Mesendoderm (in vitro differentiated cells): ENCODE results near the gene LAMB1.

Experiments
- DNase-seq: peaks from one replicate; pipeline ENCODE4 v3.0.0; 2013
- H2AK5ac ChIP-seq: 2 replicates; pipeline ENCODE4 v1.6.1; 2013; ENCODE audit warnings: low read length, inconsistent platforms
- H2BK120ac ChIP-seq: 2 replicates; pipeline ENCODE4 v1.6.1; 2013; ENCODE audit warnings: low read depth, mild to moderate bottlenecking, low read length, moderate library complexity, mixed read lengths
- H2BK15ac ChIP-seq: replicated peaks from 2 replicates; pipeline ENCODE4 v1.6.1; 2013; ENCODE audit warnings: low read depth, mild to moderate bottlenecking, moderate library complexity
- H2BK5ac ChIP-seq: 2 replicates; pipeline ENCODE4 v1.6.1; 2013; ENCODE audit warnings: low read length, inconsistent platforms
- H3K18ac ChIP-seq: 2 replicates; pipeline ENCODE4 v1.6.1; 2013; ENCODE audit warnings: mild to moderate bottlenecking, low read length, mixed read lengths
- H3K23ac ChIP-seq: one replicate; pipeline ENCODE4 v1.6.1; 2013; ENCODE audit warnings: low read length
- H3K27ac ChIP-seq: 2 replicates; pipeline ENCODE4 v1.5.1; 2013; ENCODE audit warnings: low read depth, mild to moderate bottlenecking, inconsistent platforms, low read length, moderate library complexity
- H3K27me3 ChIP-seq: 2 replicates; pipeline ENCODE4 v1.6.1; 2013; ENCODE audit warnings: low read length, control low read depth, mild to moderate bottlenecking, inconsistent platforms; ENCODE audit not compliant: insufficient read depth, poor library complexity
- H3K36me3 ChIP-seq: 2 replicates; pipeline ENCODE4 v1.6.1; 2013; ENCODE audit warnings: low read length, inconsistent platforms; ENCODE audit not compliant: control insufficient read depth, insufficient read depth
- H3K4ac ChIP-seq: one replicate; pipeline ENCODE4 v1.6.1; 2013; ENCODE audit warnings: low read depth, mild to moderate bottlenecking, low read length, moderate library complexity
- H3K4me1 ChIP-seq: 2 replicates; pipeline ENCODE4 v1.6.1; 2013; ENCODE audit warnings: low read depth, low read length, inconsistent platforms; ENCODE audit not compliant: control insufficient read depth
- H3K4me2 ChIP-seq: 2 replicates; pipeline ENCODE4 v1.6.1; 2013; ENCODE audit warnings: low read length
- H3K4me3 ChIP-seq: 2 replicates; pipeline ENCODE4 v1.5.1; 2013; ENCODE audit warnings: mild to moderate bottlenecking, low read length
- H3K56ac ChIP-seq: one replicate; pipeline ENCODE4 v1.6.1; 2013; ENCODE audit warnings: low read length
- H3K79me1 ChIP-seq: 2 replicates; pipeline ENCODE4 v1.6.1; 2013; ENCODE audit warnings: low read length, inconsistent platforms
- H3K79me2 ChIP-seq: 2 replicates; pipeline ENCODE4 v1.6.1; 2013; ENCODE audit warnings: mild to moderate bottlenecking, low read length; ENCODE audit not compliant: control insufficient read depth, insufficient read depth
- H3K9ac ChIP-seq: 2 replicates; pipeline ENCODE4 v1.6.1; 2013; ENCODE audit warnings: low read length, inconsistent platforms
- H4K5ac ChIP-seq: one replicate; pipeline ENCODE4 v1.6.1; 2013; ENCODE audit warnings: low read length
- H4K8ac ChIP-seq: one replicate; pipeline ENCODE4 v1.6.1; 2013; ENCODE audit warnings: low read depth, mild to moderate bottlenecking, control low read depth, low read length, moderate library complexity
- WGBS: extraction: QIAGEN DNeasy Blood & Tissue Kit; methylation state at CpG from one replicate; pipeline ENCODE4 v1.1.7; 2013; ENCODE audit warnings: low lambda C conversion rate, missing lambda C conversion rate; ENCODE audit not compliant: insufficient coverage; ENCODE audit errors: extremely low coverage; 5-methylcytosine and 5-hydroxymethylcytosine counted together

LAMB1 gene

GRCh38 chr7:108045669-108046068 is 42.7 kb upstream of the LAMB1 start:
- no peaks in the 10 kb centered on the region for H3K79me2 ChIP-seq
- H4K5ac ChIP-seq: no peak overlapping the region
- no peak overlapping the region for H3K27ac ChIP-seq
- H3K79me1 ChIP-seq: no peaks in the 10 kb centered on the region
- no peak overlapping the region for H3K4me3 ChIP-seq
- no peak overlapping the region for H2BK5ac ChIP-seq
- no peak overlapping the region for H2AK5ac ChIP-seq
- no peak overlapping the region for H3K23ac ChIP-seq
- DNase-seq: no peak
- no peak overlapping the region for H2BK15ac ChIP-seq
- no peak overlapping the region for H3K9ac ChIP-seq
- H3K18ac ChIP-seq: no peak overlapping the region
- WGBS: no CpG with 5 or more reads among the region's 1 CpG
- no peak overlapping the region for H3K4ac ChIP-seq
- H2BK120ac ChIP-seq: no peak overlapping the region
- H3K4me1 ChIP-seq: no peaks in the 10 kb centered on the region
- H3K27me3 ChIP-seq: no peaks in the 10 kb centered on the region
- H4K8ac ChIP-seq: no peak overlapping the region
- H3K56ac ChIP-seq: no peak overlapping the region
- H3K36me3 ChIP-seq: no peaks in the 10 kb centered on the region
- no peak overlapping the region for H3K4me2 ChIP-seq

GRCh38 chr7:108045154-108045553 is 42.2 kb upstream of the LAMB1 start:
- H3K4ac ChIP-seq: no peak overlapping the region
- H3K79me1 ChIP-seq: no peaks in the 10 kb centered on the region
- H2BK5ac ChIP-seq: no peak overlapping the region
- H2BK15ac ChIP-seq: no peak overlapping the region
- H3K9ac ChIP-seq: no peak overlapping the region
- H3K36me3 ChIP-seq: no peaks in the 10 kb centered on the region
- no peak overlapping the region for H3K18ac ChIP-seq
- no peak overlapping the region for H2BK120ac ChIP-seq
- H3K56ac ChIP-seq: no peak overlapping the region
- WGBS: no CpG with 5 or more reads among the region's 1 CpG
- H3K23ac ChIP-seq: no peak overlapping the region
- no peak overlapping the region for H4K8ac ChIP-seq
- no peak overlapping the region for H3K4me3 ChIP-seq
- no peak overlapping the region for H3K27ac ChIP-seq
- H3K4me2 ChIP-seq: no peak overlapping the region
- H3K27me3 ChIP-seq: no peaks in the 10 kb centered on the region
- DNase-seq: no peak
- no peak overlapping the region for H4K5ac ChIP-seq
- H2AK5ac ChIP-seq: no peak overlapping the region
- H3K79me2 ChIP-seq: no peaks in the 10 kb centered on the region
- no peaks in the 10 kb centered on the region for H3K4me1 ChIP-seq

DNA sequence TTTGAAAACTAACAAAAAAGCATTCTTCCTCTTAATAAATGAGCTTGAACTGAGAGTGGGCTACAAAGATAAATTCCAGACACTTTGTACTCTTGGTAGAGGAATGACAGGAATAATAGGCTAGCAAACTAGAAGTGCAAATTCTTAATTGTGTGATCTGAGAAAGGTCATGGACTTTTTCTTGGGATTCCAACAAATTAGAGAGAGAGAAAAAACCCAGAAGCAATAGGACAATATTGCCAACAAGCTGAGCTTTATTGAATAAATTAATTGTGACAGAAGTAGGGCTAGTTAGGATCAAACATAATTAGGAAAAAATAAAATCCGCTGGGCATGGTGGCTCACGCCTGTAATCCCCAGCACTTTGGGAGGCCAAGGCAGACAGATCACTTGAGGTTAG is 41.4 kb upstream of the LAMB1 start:
- H3K4me2 ChIP-seq: no peak overlapping the region
- DNase-seq: no peak
- no peak overlapping the region for H3K4ac ChIP-seq
- no peak overlapping the region for H3K9ac ChIP-seq
- H3K79me1 ChIP-seq: no peaks in the 10 kb centered on the region
- H4K8ac ChIP-seq: no peak overlapping the region
- no peak overlapping the region for H3K56ac ChIP-seq
- no peak overlapping the region for H2AK5ac ChIP-seq
- no peaks in the 10 kb centered on the region for H3K79me2 ChIP-seq
- no peak overlapping the region for H2BK120ac ChIP-seq
- H2BK15ac ChIP-seq: no peak overlapping the region
- H3K18ac ChIP-seq: no peak overlapping the region
- no peaks in the 10 kb centered on the region for H3K4me1 ChIP-seq
- no peak overlapping the region for H2BK5ac ChIP-seq
- no peak overlapping the region for H4K5ac ChIP-seq
- H3K23ac ChIP-seq: no peak overlapping the region
- H3K27ac ChIP-seq: no peak overlapping the region
- no peaks in the 10 kb centered on the region for H3K27me3 ChIP-seq
- no peaks in the 10 kb centered on the region for H3K36me3 ChIP-seq
- H3K4me3 ChIP-seq: no peak overlapping the region
- no CpG with 5 or more reads among the region's 2 CpGs for WGBS

DNA sequence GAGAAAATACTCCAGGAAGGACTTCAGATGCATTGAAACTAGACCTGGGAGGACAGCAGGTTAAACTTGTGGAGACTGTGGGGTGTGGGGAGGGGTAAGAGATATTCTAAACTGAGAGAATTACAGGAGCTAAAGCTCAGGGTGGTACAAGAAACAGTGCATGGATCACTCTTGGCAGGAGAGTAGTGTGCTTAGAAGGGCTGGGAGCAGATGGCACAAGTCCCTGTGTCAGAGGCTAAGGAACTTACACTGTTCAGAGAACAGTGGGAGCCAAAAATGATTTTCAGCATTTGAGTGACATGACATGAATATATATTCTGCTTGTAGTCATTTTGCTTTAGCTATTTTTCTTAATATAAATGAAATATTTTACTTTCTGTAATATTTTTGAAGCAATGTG is 36.0 kb upstream of the LAMB1 start:
- Histone ChIP-seq H2BK5ac (no peak overlapping the region), H3K27me3 (no peaks in the 10 kb centered on the region), H3K36me3 (no peaks in the 10 kb centered on the region), H3K4ac (no peak overlapping the region), H3K27ac (no peak overlapping the region), H3K56ac (no peak overlapping the region), H3K23ac (no peak overlapping the region), H4K8ac (no peak overlapping the region), H2AK5ac (no peak overlapping the region), H2BK15ac (no peak overlapping the region), H3K79me1 (no peaks in the 10 kb centered on the region), H3K4me2 (no peak overlapping the region), H2BK120ac (no peak overlapping the region), H4K5ac (no peak overlapping the region), H3K79me2 (no peaks in the 10 kb centered on the region), H3K4me3 (no peak overlapping the region), H3K9ac (no peak overlapping the region), H3K4me1 (peaks cover 3% of the 10 kb centered on the region), H3K18ac (no peak overlapping the region)
- no peak for DNase-seq

GRCh38 chr7:108037741-108038140 is 34.8 kb upstream of the LAMB1 start:
- H3K79me1 ChIP-seq: no peaks in the 10 kb centered on the region
- no peak overlapping the region for H3K4me3 ChIP-seq
- no peak for DNase-seq
- no CpG with 5 or more reads among the region's 1 CpG for WGBS
- H3K79me2 ChIP-seq: no peaks in the 10 kb centered on the region
- no peak overlapping the region for H2BK5ac ChIP-seq
- no peak overlapping the region for H3K4ac ChIP-seq
- no peaks in the 10 kb centered on the region for H3K27me3 ChIP-seq
- no peak overlapping the region for H2BK15ac ChIP-seq
- no peak overlapping the region for H4K5ac ChIP-seq
- no peaks in the 10 kb centered on the region for H3K36me3 ChIP-seq
- H3K23ac ChIP-seq: no peak overlapping the region
- H3K27ac ChIP-seq: no peak overlapping the region
- H3K4me1 ChIP-seq: peaks cover 3% of the 10 kb centered on the region
- H3K18ac ChIP-seq: no peak overlapping the region
- H3K56ac ChIP-seq: no peak overlapping the region
- no peak overlapping the region for H3K9ac ChIP-seq
- H3K4me2 ChIP-seq: no peak overlapping the region
- H2BK120ac ChIP-seq: no peak overlapping the region
- no peak overlapping the region for H4K8ac ChIP-seq
- no peak overlapping the region for H2AK5ac ChIP-seq

- Histone ChIP-seq H2BK5ac (no peak overlapping the region), H3K4me2 (no peak overlapping the region), H4K5ac (no peak overlapping the region), H2BK15ac (no peak overlapping the region), H3K79me2 (no peaks in the 10 kb centered on the region), H4K8ac (no peak overlapping the region), H2BK120ac (no peak overlapping the region), H3K36me3 (no peaks in the 10 kb centered on the region), H3K27ac (no peak overlapping the region), H3K79me1 (no peaks in the 10 kb centered on the region), H3K18ac (no peak overlapping the region), H3K9ac (no peak overlapping the region), H3K4ac (no peak overlapping the region), H3K27me3 (no peaks in the 10 kb centered on the region), H3K4me1 (peaks cover 3% of the 10 kb centered on the region), H3K4me3 (no peak overlapping the region), H3K56ac (no peak overlapping the region), H2AK5ac (no peak overlapping the region), H3K23ac (no peak overlapping the region)
- no CpG with 5 or more reads among the region's 3 CpGs for WGBS
- no peak for DNase-seq
Observed at GRCh38 chr7:108037140-108037539, 34.2 kb upstream of the LAMB1 start.
